ENCODE data around the gene RALGAPA1.
"Not testable (repeated sequence)": the region's sequence is repeated elsewhere in the genome, so short reads cannot be mapped to it uniquely, and the experiment has no call there.

Gene RALGAPA1

DNA sequence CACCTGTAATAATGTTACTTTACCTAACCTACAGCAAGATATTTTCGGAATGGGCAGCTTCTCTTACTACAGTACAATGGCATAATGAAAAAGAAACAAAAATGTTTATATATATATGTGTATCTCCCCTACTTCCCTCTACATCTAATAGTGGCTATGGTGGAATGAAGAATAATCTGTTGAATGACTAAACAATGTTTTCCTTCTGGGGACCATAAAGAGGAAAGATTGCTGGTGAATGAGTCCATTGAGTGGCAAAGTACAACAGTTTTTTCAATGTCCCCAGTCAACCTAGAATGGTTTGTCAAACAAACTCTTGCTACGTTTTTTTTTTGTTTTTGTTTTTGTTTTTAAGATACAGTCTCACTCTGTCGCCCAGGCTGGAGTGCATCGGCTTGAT, 47.2 kb downstream of the RALGAPA1 start:
- no peak for DNase-seq (ENCODE audit: low read depth)

DNA sequence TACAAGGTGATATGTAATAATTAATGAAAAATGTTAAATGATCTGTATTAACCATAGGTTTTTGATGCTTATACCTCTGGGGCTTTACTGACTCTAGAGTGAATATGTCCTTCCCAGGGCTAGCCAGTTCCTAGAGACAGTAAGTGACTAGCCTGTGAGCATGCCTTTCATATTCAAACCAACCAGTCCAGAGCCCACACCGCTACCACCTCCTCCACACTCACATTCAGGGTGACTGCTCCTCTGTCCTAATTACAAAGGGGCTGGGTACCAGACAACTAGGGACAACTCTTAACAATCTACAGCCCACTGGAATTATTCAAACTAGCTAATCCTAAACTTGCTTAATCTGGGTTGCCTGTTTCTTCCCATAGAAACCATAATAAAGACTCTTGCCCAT, 49.0 kb downstream of the RALGAPA1 start:
- DNase-seq (ENCODE audit: low read depth), result no peak

DNA sequence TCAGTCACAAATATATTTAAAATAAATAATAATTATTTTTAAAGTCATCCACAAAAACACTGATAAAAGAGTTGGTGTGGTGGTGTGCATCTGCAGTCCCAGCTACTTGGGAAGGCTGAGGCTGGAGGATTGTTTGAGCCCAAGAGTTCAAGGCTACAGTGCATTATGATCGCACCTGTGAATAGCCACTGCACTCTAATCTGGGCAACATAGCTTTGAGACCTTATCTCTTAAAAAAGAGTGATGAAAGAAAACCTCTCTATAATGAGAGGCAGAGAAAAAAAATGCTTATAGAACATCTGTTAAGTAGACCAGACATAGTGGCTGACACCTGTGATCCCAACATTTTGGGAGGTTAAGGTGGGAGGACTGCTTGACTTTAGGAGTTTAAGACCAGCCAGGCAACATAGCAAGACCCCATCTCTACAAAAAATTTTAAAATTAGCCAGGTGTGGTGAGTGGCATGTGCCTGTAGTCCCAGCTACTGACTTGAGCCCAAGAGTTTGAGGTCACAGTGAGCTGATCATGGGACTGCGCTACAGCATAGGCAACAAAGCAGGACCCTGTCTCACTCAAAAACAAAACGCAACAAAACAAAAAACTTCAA, 50.5 kb downstream of the RALGAPA1 start:
- no peak for DNase-seq (ENCODE audit: low read depth)

DNA sequence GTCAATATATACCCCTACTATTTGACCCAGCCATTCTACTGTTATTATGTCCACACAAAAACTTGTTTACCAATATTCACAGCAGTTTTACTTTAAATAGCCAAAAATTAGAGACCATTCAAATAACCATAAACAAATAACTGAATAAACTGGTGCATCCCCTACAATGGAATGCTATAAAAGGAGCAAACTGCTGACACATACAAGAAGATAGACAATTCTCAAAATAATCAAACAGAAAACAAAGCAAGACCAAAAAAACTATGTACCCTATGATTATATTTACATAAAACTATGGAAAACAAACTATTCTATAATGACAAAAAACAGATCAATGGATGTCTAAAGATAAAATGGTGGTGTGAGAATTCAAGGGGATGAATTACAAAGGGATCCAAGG, 54.4 kb downstream of the RALGAPA1 start:
- DNase-seq (ENCODE audit: low read depth), result no peak

- DNase-seq (ENCODE audit: low read depth), result no peak
These were observed 56.7 kb downstream of the RALGAPA1 start for GRCh38 chr14:35752380-35752779.

- DNase-seq (ENCODE audit: low read depth), result no peak
These were observed 58.7 kb downstream of the RALGAPA1 start for GRCh38 chr14:35750202-35750904.

- DNase-seq (ENCODE audit: low read depth), result no peak
These were observed 61.7 kb downstream of the RALGAPA1 start for GRCh38 chr14:35747379-35747778.

- no peak for DNase-seq (ENCODE audit: low read depth)
These were observed 66.7 kb downstream of the RALGAPA1 start for GRCh38 chr14:35742442-35742841.

- no peak for DNase-seq (ENCODE audit: low read depth)
These were observed 67.1 kb downstream of the RALGAPA1 start for GRCh38 chr14:35742032-35742371.

GRCh38 chr14:35741345-35742031, 67.6 kb downstream of the RALGAPA1 start:
- no peak for DNase-seq (ENCODE audit: low read depth)

DNA sequence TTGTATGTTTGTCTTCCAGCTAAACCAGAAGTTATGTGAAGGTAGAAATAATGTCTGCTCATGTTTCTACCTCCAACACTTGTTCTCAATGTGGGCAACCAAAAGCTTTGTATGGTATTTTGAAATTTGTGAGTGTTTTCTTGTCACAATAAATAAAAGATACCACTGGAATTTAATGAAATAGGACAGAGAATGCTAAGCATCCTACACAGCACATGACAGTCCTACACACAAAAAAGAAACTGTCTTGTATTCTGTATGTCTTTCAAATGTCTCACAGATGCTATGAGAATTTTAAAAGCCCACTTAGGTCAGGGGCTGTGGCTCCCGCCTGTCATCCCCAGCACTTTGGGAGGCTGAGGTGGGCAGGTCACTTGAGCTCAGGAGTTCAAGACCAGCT, 68.9 kb downstream of the RALGAPA1 start:
- DNase-seq (ENCODE audit: low read depth), result no peak

DNA sequence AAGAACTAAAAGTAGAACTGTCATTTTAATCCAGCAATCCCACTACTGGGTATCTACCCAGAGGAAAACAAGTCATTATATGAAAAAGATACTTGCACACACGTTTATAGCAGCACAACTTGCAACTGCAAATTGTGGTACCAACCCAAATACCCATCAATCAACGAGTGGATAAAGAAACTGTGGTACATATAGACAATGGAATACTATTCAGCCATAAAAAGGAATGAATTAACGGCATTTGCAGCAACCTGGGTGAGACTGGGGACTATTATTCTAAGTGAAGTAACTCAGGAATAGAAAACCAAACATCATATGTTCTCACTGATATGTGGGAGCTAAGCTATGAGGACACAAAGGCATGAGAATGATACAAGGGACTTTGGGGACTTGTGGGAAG, 73.9 kb downstream of the RALGAPA1 start:
- not testable (repeated sequence) for DNase-seq (ENCODE audit: low read depth)

GRCh38 chr14:35733510-35733909, 75.6 kb downstream of the RALGAPA1 start:
- not testable (repeated sequence) for DNase-seq (ENCODE audit: low read depth)

DNA sequence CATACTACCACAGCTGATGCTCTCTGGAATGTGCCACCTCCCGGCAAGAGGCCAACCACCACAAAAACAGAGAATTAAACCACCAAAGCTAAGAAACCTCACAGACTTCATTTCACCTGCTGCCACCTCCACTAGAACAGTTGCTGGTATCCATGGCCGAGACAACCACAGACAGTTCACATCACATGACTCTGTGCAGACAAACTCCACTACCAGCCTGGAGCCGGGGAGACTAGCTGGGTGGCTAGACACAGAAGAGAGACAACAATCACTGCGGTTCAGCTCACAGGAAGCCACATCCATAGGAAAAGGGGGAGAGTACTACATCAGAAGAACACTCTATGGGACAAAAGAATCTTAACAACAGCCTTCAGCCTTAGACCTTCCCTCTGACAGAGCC, 78.2 kb downstream of the RALGAPA1 start:
- DNase-seq (ENCODE audit: low read depth), result no peak

DNA sequence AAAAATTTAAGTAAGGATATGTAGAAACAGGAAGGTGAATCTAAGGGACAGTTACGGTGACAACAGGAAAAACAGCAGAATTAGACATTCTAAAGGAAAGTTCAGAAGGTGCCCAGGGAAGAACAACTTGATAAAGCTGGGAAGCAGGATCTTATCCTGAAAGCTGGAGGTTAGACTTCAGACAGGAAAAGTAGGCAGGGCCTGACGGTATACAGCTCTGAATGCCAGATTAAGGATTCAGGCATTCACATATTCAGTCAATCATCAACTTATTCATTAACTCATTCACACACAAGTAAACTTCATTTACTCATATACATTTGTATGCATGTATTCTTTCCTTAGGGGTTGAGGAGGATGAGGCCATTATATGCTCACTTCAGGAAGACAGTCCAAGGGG, 81.3 kb downstream of the RALGAPA1 start:
- no peak for DNase-seq (ENCODE audit: low read depth)

DNA sequence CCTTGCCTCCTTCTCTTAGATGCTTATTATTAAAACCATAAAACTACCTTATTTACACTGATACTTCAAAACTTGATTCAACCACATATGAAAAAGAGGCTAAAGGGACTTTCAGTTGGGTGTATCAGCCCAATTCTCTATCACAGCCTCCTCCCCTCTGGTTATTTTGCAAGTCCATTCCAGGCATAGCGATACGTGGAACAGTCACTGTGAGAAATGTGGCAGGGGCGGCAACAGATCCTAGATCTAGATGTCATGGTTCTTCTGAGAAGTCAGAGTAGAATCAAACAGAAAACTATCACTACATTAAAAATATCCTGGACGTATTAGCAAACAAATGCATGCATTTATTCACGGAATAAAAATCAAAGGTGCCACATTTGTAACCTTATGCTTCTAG, 83.2 kb downstream of the RALGAPA1 start:
- DNase-seq (ENCODE audit: low read depth), result no peak

DNA sequence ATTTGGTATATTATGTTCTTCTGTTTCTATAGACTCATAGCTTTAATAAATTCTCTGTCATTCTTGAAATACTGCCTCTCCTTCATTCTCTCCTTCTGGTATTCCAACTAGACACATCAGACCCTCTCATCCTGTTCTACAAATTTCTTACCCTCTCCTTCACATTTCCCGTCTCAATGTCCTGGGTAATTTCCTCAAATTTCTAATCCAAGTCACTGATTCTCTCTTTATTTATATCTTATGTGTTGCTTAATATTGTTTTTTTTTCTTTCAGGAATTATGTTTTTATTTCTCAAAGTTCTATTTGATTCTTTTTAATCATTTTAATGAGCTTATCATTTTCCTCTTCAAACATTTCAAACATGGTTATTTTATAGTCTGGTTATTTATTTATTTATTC, 94.0 kb downstream of the RALGAPA1 start:
- DNase-seq (ENCODE audit: low read depth), result no peak

DNA sequence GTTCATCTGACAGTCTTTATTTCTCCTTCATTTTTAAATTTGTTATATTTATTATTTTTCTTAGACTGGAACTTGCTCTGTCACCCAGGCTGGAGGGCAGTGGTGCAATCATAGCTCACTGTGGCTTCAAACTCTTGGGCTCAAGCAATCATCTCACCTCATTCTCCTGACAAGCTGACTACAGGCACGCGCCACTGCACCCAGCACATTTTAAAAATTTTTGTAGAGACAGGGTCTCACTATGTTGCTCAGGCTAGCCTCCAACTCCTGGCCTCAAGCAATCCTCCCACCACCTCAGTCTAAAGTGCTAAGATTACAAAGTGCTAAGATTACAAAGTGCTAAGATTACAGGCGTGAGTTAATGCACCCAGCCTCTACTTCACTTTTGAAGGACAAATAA, 96.6 kb downstream of the RALGAPA1 start:
- no peak for DNase-seq (ENCODE audit: low read depth)

DNA sequence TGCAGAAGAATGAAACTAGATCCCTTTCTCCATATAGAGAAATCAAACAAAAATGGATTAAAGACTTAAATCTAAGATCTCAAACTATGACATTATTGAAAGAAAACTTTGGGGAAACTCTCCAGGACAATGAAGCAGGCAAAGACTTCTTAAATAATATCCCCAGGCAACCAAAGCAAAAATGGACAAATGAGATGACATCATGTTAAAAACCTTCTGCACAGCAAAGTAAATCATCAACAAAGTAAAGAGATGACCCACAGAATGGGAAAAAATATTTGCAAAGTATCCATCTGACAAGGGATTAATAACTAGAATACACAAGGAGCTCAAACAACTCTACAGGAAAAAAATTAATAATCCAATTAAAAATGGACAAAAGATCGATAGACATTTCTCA, 101.0 kb downstream of the RALGAPA1 start:
- no peak for DNase-seq (ENCODE audit: low read depth)

DNA sequence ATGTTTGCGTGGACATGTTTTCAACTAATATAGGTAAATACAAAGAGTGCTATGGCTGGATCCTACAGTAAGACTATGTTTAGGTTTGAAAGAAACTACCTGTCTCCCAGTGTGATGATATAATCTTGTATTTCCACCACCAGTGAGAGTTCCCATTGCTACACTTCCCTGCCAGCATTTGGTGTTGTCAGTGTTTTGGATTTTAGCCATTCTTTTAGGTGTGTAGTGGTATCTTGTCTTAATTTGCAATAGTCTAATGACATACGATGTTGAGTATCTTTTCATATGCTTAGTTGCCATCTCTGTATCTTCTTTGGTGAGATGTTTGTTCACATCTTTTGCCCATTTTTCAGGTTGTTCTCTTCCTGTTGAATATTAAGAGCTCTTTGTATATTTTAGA, 103.5 kb downstream of the RALGAPA1 start:
- no peak for DNase-seq (ENCODE audit: low read depth)

- DNase-seq (ENCODE audit: low read depth), result no peak
These were observed 104.2 kb downstream of the RALGAPA1 start for GRCh38 chr14:35704793-35705493.

DNA sequence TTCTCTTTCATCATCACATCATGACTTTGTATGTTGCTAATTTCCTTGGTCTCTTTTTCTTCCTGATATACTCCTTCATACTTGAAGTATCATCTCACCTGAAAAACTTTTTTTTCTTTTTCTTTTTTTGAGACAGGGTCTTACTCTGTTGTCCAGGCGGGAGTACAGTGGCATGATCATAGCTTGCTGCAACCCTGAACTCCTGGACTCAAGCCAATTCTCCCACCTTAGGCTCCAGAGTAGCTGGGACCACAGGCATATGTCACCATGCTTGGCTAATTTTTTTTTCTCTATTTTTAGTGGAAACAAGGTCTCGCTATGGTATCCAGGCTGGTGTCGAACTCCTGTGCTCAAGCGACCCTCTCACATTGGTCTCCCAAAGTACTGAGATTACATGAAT, 107.6 kb downstream of the RALGAPA1 start:
- DNase-seq (ENCODE audit: low read depth), result no peak
